ENCODE data around the gene PTPRG. TPM values are rescaled to one million over a fixed set of nuclear protein-coding genes. Genes with fewer than 3 reads are reported as not detected.

Gene PTPRG
- total RNA-seq, 1 experiment from 2014 or later = 0.74 TPM

DNA sequence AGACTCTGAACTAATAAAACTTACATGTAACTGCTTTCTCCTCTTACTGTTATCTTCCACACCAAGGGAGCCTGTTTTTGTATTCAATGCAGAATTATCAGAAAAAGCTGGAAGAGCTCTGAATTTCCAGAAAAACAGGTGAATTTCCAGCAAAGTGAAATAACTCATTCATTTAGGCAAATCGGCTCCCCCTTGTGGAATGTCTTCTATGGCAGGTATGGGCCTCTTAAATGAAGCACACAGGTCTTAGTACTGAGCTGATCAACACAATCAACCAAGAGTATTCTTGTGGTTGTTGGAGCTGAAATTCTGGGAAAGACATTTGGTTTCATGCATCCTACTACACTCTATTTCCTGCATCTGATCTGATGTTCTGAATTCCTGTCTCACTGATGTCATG lies 31.0 kb upstream of the PTPRG start:
- ATAC-seq (no peak), DNase-seq (ENCODE audit: low read depth, low spot score) (no peak)
- H3K9me3 ChIP-seq (ENCODE audit: control insufficient read depth, insufficient read depth, low read depth, low read length) = no peaks in the 10 kb centered on the region
- intact Hi-C loops (cut with micrococcal nuclease; ENCODE audit: unreplicated experiment) = no loop called here
- H3K27ac ChIP-seq (ENCODE audit: low read length) = no peak overlapping the region
- H3K4me1 ChIP-seq (ENCODE audit: control insufficient read depth, insufficient read depth, low read length) = no peaks in the 10 kb centered on the region
- no TSS peak for BruUV-seq (replicated peaks)
- ChIA-PET POLR2A (interaction anchor here (0.6 kb wide), 1 partner anchor 126 kb away, joined by 11 read pairs; no protein-coding TSS in a partner anchor), CTCF (interaction anchor here (0.5 to 0.7 kb wide), 2 partner anchors 41 to 459 kb away, joined by 3 to 4 read pairs; no protein-coding TSS in a partner anchor)
- H3K36me3 ChIP-seq (ENCODE audit: control insufficient read depth, insufficient read depth, low read length) = no peaks in the 10 kb centered on the region
- in situ Hi-C loops (cut with HindIII; ENCODE audit: low pct_unique_long_range_greater_than_20kb, low sequenced_read_pairs) = no loop called here
- H3K4me3 ChIP-seq (ENCODE audit: low read depth in 2 of 2, low read length in 2 of 2) = no peak overlapping the region
- TF ChIP-seq, protein P1, sequence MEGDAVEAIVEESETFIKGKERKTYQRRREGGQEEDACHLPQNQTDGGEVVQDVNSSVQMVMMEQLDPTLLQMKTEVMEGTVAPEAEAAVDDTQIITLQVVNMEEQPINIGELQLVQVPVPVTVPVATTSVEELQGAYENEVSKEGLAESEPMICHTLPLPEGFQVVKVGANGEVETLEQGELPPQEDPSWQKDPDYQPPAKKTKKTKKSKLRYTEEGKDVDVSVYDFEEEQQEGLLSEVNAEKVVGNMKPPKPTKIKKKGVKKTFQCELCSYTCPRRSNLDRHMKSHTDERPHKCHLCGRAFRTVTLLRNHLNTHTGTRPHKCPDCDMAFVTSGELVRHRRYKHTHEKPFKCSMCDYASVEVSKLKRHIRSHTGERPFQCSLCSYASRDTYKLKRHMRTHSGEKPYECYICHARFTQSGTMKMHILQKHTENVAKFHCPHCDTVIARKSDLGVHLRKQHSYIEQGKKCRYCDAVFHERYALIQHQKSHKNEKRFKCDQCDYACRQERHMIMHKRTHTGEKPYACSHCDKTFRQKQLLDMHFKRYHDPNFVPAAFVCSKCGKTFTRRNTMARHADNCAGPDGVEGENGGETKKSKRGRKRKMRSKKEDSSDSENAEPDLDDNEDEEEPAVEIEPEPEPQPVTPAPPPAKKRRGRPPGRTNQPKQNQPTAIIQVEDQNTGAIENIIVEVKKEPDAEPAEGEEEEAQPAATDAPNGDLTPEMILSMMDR (IDR thresholded peaks at IDR 0.05) = peak; percentile 46
- TF ChIP-seq, protein P2, sequence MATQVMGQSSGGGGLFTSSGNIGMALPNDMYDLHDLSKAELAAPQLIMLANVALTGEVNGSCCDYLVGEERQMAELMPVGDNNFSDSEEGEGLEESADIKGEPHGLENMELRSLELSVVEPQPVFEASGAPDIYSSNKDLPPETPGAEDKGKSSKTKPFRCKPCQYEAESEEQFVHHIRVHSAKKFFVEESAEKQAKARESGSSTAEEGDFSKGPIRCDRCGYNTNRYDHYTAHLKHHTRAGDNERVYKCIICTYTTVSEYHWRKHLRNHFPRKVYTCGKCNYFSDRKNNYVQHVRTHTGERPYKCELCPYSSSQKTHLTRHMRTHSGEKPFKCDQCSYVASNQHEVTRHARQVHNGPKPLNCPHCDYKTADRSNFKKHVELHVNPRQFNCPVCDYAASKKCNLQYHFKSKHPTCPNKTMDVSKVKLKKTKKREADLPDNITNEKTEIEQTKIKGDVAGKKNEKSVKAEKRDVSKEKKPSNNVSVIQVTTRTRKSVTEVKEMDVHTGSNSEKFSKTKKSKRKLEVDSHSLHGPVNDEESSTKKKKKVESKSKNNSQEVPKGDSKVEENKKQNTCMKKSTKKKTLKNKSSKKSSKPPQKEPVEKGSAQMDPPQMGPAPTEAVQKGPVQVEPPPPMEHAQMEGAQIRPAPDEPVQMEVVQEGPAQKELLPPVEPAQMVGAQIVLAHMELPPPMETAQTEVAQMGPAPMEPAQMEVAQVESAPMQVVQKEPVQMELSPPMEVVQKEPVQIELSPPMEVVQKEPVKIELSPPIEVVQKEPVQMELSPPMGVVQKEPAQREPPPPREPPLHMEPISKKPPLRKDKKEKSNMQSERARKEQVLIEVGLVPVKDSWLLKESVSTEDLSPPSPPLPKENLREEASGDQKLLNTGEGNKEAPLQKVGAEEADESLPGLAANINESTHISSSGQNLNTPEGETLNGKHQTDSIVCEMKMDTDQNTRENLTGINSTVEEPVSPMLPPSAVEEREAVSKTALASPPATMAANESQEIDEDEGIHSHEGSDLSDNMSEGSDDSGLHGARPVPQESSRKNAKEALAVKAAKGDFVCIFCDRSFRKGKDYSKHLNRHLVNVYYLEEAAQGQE (IDR thresholded peaks at IDR 0.05; ENCODE audit: insufficient read depth in 1 of 2, low read depth in 2 of 2, low read length in 1 of 2) = no peak
- H3K27me3 ChIP-seq (ENCODE audit: control insufficient read depth, insufficient read depth, low read length) = no peaks in the 10 kb centered on the region

DNA sequence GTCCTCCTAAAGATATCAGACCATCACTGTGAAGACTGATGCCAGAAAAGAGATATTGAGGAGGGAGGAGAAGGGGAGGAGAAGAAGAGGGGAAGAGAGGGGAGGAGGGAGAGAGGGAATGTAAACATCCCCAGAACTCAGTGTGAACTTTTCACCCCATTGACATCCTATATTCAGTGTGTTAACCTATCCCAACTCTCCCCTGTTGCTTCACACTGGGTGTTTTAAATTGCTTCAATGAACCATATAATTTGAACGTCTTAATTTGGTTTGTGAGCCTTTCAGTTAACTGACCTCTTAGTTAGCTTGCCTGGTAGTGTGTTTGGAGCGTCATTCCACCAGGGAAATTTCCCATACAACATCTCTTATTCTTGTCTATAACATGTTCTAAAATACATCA lies 29.8 kb upstream of the PTPRG start:
- no TSS peak for BruUV-seq (replicated peaks)
- ATAC-seq = no peak
- no peaks in the 10 kb centered on the region for H3K36me3 ChIP-seq (ENCODE audit: control insufficient read depth, insufficient read depth, low read length)
- no peak overlapping the region for H3K4me3 ChIP-seq (ENCODE audit: low read depth in 2 of 2, low read length in 2 of 2)
- H3K4me1 ChIP-seq (ENCODE audit: control insufficient read depth, insufficient read depth, low read length) = no peaks in the 10 kb centered on the region
- no peak for DNase-seq (ENCODE audit: low read depth, low spot score)
- in situ Hi-C loops (cut with HindIII; ENCODE audit: low pct_unique_long_range_greater_than_20kb, low sequenced_read_pairs) (no loop called here), intact Hi-C loops (cut with micrococcal nuclease; ENCODE audit: unreplicated experiment) (no loop called here)
- ChIA-PET POLR2A (no interaction called here), CTCF (no interaction called here)
- TF ChIP-seq, protein P1 (IDR thresholded peaks at IDR 0.05) = no peak
- TF ChIP-seq SIN3A (IDR thresholded peaks at IDR 0.05; ENCODE audit: borderline replicate concordance, insufficient read depth, low read depth, low read length) (no peak), POLR2AphosphoS5 (IDR thresholded peaks at IDR 0.05; ENCODE audit: low read depth, low read length) (no peak), TCF7L2 (IDR thresholded peaks at IDR 0.05; ENCODE audit: low read depth, low read length) (no peak)
- TF ChIP-seq, protein P2 (IDR thresholded peaks at IDR 0.05; ENCODE audit: insufficient read depth in 1 of 2, low read depth in 2 of 2, low read length in 1 of 2) = no peak
- H3K9me3 ChIP-seq (ENCODE audit: control insufficient read depth, insufficient read depth, low read depth, low read length) = no peaks in the 10 kb centered on the region
- no peak overlapping the region for H3K27ac ChIP-seq (ENCODE audit: low read length)
- no peaks in the 10 kb centered on the region for H3K27me3 ChIP-seq (ENCODE audit: control insufficient read depth, insufficient read depth, low read length)

Data from Panc1 (cell line).